ENCODE results near the gene TRIM26.
"Not testable (repeated sequence)": the region's sequence is repeated elsewhere in the genome, so short reads cannot be mapped to it uniquely, and the experiment has no call there.

The TRIM26 gene

DNA sequence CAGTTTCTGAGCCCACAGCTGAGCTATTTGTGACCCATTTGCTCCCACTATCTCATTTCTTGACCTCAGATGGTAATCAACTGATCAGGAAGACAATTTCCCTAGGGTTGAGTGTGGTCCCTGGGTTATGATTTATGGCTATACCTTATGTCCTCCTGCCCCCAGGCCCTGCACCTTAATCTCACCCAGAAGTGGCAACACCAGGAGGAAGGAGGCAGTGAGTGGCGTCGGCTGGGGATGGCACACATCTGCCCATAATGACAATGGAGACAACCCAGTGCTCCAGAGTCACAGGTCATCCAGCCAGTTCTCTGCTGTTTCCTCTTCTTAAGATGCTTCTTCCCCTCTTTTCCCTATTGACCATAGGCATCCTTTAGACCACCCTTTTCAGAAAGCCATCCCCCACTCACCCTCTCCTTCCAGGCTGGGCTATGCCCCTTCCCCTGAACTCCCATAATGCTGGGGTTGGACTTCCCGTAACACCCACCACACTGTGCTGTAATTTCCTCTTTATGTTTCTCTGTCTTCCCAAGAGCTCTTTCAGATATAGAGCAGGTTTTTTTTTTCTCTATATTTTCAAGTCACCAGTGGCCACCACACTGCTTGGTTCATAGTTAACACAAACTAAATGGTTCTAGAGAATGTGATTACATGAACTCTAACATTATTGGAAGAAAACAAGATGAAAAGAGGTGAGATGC is 60.1 kb downstream of the TRIM26 start:
- DNase-seq = no peak

DNA sequence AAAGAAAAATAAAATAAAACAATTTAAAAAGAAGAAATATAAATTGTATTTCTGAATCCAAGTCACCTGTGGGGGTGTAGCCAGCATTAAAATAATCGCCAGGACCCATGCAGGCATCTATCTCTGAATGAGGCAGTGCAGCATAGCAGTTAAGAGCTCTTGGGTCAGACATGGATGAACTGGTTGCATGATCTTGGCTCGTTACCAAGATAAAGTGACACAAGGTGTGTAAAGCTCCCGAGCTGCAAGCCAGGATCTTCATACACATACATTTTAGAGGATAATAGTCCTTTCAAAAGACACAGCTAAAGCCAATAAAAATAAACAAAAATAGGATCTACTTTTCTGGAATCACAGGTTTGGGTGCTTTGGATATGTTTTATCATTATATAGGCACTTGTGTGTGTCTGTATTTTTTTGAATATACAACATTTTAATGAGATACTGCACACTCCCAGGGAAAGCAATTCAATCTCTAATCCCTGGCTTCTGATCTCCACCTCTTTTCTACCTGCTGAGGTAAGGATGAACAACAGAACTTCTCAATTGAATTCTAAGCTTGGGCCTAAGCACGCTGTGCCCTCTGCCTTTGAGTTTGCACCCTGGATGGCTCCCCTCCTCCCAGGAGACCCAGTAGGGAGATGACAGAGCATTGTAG is 61.1 kb downstream of the TRIM26 start:
- DNase-seq = peak; percentile 8

DNA sequence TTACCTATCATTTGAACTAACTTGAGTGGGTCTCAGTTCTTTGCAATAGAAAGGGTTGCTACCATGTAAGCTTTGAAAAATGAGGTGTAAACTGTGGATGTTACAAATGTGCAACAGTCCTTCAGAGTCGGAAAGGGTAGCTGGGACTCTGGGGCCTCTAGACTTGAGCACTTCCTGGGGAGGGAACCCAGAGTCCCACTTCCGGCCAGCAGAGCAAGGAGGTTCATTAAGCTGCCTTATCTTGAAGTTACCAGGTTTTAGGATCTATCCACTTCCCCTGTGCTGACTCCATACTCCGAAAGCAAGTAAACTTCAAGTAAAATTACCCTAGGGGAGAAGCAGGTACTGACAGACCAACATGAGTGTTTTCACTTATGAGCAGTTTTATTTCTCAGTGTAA is 61.6 kb downstream of the TRIM26 start:
- no peak for DNase-seq

DNA sequence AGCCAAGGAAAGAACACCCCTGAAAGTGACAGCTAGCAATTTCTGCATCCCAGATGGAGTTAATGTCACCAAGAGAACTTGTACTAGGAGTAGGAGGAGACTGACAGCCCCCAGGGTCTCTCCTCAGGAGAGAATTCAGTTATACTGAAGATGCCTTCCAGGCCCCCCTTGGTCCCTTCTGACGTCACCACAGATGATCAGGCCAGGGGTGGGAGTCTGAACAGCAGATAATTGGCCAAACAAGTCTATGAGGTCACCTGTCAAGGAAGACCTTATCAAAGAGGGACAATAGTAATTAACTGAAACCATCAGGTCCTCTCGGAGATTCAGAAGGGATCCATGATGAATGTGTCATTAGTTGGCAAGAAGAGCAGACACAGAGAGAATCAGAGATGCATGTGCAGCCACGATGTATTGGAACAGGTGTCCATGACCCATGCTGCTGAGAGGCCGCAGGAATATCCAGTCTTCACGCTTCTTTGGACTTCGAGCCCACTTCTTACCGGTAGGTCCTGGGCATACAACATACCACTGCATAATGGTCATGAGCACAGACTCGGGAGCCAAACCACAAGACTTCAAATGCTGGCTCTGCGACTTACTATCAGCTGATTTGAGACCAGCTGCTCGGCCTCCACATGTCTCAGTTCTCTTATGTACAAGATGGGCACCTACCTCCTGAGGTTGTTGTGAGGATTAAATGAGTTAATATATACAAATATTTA is 62.4 kb downstream of the TRIM26 start:
- DNase-seq = no peak

DNA sequence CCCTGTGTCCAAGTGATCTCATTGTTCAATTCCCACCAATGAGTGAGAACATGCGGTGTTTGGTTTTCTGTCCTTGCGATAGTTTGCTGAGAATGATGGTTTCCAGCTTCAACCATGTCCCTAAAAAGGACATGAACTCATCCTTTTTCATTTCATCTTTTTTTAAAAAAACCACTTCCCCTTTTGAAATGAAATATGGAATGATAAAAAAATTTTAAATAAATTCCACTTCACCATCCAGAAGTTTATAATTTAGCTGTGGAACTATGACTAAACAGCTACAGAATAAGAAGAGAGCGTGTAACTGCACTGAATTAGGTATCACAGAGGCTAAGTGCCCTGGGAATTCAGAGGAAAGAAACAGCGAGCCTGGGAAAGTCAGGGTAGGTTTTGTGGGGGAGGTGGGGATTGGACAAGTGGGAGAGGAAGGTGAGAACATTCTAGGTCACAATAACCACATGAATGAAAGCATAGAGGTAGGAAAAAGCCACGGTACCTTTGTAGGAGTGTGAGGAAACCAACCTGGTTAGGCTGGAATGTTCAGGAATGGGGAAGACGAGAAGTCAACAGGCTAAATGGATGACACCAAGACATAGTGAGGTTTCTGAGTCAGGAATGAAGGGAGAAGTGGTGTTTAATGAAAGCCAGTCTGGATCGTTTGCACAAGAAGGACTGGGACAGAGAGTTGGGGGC is 63.2 kb downstream of the TRIM26 start:
- DNase-seq = no peak

DNA sequence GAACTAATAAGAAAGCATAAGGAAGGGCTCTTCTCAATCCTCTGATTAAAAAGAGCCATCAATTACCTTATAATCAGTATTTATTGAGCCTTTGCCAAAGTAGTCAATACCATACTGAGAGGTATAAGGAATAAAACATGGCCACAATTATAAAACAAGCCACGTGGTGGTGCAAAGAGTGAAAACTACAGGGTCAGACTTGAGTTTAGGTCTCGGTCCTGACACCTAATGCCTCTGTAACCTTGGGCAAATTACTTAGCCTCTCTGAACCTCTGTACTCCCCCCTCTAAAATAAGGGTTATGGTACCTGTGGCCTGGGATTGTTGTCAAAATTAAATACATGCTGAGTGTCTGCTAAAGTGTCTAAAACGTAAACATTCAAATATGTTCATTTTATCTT is 64.0 kb downstream of the TRIM26 start:
- DNase-seq = no peak

DNA sequence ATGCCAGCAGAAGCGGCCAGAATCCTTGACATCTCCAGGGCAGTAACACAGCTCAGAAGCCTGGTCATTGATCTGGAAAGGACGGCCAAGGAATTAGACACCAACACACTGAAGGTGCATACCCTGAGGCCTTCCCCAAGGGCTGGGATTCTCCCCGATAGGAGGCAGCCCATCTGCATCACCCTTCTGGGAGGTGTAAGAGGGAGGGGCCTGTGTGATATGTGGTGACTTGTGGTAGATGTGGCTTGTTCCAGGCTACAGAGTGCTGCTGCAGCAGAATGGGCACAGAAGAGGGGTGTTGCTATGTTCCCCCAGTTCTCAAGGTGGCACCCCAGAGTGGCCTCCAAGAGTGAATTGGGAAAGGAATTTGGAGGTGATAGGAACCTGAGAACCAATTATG is 66.1 kb downstream of the TRIM26 start:
- no peak for DNase-seq

DNA sequence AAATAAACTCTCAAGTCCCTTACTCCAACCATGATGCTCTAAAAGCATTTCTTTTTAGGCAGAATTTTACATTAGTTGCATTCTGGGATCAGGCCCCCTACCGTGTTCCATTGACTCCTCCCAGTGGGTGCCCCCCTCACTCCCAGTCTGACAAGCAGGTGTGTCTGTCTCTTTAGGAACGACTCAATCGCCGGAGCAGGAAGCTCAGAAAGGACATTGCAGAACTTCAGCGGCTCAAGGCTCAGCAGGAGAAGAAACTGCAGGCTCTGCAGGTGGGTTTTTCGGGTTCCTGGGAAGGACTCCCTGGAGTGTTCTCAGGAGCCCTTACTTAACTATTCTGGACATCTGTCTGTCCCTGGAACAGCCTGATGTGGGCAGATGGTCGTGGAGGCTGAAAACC is 67.4 kb downstream of the TRIM26 start:
- no peak for DNase-seq

DNA sequence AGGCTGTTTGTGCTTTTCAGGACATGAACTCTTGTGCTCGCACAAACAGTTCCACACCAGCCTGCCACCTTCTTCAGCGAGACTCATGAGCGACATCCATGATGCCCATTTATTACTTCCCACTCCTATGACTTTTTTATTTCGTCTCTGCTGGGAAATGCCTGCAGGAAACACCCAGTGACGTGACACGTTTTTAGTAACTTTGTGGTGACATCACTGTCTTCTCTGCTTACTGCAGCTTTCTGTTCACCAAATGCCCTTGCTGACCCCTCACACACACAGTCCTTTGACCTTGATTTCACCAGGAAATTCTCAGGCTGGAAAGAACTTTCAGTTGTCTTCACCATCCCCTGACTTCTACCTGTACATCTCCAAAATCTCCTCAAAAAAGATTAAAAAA is 68.4 kb downstream of the TRIM26 start:
- no peak for DNase-seq

DNA sequence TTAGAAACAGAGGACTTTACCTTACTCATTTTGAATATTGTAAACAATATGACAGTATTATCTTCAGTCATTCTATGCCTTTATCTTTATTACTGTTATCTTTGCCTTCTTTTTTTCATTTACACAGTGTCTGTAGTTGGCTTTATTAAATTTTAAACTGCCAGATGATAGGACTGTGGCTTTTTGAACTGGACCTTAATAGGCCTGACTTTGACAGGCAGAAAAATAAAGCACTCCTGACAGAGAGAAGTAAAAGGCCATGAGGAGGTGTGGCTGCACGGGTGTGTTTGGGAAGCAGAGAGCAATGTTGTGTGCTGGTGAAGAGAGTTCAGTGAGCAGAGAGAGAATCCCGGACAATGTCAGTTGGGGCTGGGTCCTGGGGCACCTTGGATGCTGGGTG is 69.4 kb downstream of the TRIM26 start:
- no peak for DNase-seq

DNA sequence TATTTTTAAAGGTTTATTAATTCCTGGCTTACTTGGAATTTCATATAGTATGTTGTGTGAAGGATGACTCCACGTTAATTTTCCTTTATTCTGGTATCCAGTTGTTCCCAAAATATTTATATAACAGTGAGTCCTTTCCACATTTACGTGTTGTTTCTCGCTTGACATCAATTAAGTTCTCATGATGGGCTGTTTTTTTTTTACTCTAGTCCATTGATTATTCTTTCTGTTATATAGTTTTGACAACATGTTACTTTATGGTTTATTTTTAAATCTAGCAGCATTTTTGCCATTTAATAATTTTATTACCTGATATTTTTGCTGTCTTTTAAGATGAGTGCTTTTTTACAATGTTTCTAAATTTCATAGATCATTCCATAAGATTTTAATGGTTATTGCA is 70.5 kb downstream of the TRIM26 start:
- no peak for DNase-seq

DNA sequence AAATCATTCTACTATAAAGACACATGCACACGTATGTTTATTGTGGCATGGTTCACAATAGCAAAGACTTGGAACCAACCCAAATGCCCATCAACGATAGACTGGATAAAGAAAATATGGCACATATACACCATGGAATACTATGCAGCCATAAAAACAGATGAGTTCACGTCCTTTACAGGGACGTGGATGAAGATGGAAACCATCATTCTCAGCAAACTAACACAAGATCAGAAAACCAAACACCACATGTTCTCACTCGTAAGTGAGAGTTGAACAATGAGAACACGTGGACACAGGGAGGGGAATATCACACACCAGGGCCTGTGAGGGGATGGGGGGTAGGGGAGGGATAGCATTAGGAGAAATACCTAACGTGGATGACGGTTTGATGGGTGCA is 73.0 kb downstream of the TRIM26 start:
- DNase-seq = not testable (repeated sequence)

DNA sequence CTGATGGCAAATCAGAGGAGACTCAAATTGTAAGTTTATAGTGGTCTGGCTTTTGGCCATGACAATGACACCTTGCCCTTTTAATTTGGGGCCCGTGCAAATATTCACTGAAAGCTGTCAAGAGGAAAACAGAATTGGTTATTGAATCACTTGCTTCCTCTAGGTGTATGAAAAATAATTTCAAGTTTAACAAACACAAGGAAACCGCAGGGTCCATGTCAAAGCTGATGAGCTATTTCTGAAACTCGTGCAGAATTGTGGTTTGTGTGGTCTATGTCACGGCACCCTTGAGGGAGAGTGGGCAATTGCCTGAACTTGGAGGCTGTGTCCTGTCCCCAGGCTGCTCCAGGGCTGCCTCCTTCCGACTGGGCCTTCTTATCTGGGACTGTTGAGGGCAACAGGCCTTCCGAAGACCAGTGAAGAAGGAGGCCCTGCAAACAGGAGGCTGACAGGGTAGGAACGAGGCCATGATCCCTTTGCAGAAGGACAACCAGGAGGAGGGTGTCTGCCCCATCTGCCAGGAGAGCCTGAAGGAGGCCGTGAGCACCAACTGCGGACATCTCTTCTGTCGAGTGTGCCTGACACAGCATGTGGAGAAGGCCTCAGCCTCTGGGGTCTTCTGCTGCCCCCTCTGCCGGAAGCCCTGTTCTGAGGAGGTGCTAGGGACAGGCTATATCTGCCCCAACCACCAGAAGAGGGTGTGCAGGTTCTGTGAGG is 76.5 kb downstream of the TRIM26 start:
- DNase-seq = no peak

DNA sequence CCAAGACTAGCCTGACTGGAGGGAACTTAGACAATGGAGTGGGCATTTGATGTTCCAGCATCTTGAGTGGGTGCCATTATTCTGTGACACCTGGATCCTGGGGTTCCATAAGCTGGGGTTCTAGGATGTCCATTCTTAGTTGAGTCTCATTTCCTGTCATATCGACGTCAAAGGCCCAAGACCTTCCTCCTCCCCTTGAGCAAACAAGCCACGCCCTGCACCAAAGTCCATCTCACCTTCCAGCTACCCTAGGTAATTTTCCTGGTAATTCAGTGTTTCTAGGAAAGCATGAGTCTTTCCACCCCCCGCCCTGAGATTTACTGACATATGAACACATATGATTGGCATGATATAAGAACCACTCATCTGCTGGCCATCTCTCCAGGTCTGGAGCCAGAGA is 77.4 kb downstream of the TRIM26 start, which contains the start of gene TRIM40:
Gene TRIM40 (plus strand): TSS at position 384 of the 400 bp plus-strand sequence. CDS start 897 bp downstream, outside the sequence.
- DNase-seq = no peak

DNA sequence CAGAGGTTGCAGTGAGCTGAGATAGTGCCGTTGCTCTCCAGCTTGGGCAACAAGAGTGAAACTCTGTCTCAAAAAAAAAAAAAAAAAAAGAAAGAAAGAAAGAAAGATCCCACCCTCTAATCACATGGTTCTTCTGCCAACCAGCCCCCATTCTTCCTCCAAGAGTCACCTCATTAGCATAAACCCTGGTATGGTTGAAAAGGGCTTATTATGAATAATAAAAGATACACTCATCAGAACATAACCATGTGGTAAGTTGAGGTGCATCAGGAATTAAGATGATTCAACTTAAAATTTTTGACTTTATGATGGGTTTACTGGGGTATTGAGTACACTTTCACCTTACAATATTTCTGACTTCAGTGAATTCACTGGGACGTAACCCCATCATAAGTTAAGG is 78.1 kb downstream of the TRIM26 start:
- DNase-seq = no peak
